WTC11 (cell line): ENCODE results near the gene ANO9. TPM values are rescaled to one million over a fixed set of nuclear protein-coding genes. Genes with fewer than 3 reads are reported as not detected.

Experiments used
- ATAC-seq: fragments of 200-7000 bp; cut with Tn5 transposase; 2 replicates; pipeline ENCODE4 v1.10.0; 2021; ENCODE audit warnings: mild to moderate bottlenecking, moderate library complexity
- CTCF ChIA-PET: fragments of 300-600 bp; sonication (Branson Sonifier 250); formaldehyde crosslinking; loops from one replicate; lab custom pipeline; 2021; ENCODE audit warnings: antibody characterized with exemption; lab: Charles Lee
- POLR2A ChIA-PET: fragments of 350-600 bp; sonication (Branson Sonifier 250); formaldehyde crosslinking; loops from one replicate; lab custom pipeline; 2021; ENCODE audit warnings: antibody characterized with exemption; lab: Charles Lee
- DNase-seq: peaks from one replicate; pipeline ENCODE4 v3.0.0; 2021; ENCODE audit warnings: low spot score
- H3K27ac Mint-ChIP-seq: 2 replicates; pipeline ENCODE4 v1.8.0; 2021; ENCODE audit warnings: mixed read lengths
- H3K27me3 Mint-ChIP-seq: 2 replicates; pipeline ENCODE4 v1.8.0; 2021; ENCODE audit warnings: low read depth, mild to moderate bottlenecking, moderate library complexity, mixed read lengths
- H3K36me3 Mint-ChIP-seq: 2 replicates; pipeline ENCODE4 v1.8.0; 2021; ENCODE audit warnings: mixed read lengths
- H3K4me1 Mint-ChIP-seq: 2 replicates; pipeline ENCODE4 v1.8.0; 2022; ENCODE audit warnings: mixed read lengths
- H3K4me3 Mint-ChIP-seq: 2 replicates; pipeline ENCODE4 v1.8.0; 2021; ENCODE audit warnings: mild to moderate bottlenecking, moderate library complexity, mixed read lengths
- H3K9me3 Mint-ChIP-seq: 2 replicates; pipeline ENCODE4 v1.8.0; 2021; ENCODE audit warnings: mixed read lengths
- ATF1 ChIP-seq: sonication (generic); formaldehyde crosslinking; IDR thresholded peaks from 2 replicates; pipeline ENCODE4 v1.8.1; 2023; ENCODE audit warnings: mild to moderate bottlenecking, moderate library complexity, missing genetic modification reagents
- CBFB ChIP-seq: sonication (generic); formaldehyde crosslinking; IDR thresholded peaks from 2 replicates; pipeline ENCODE4 v1.8.1; 2022; ENCODE audit warnings: mild to moderate bottlenecking, low read depth, missing genetic modification reagents
- CREM ChIP-seq: sonication (generic); formaldehyde crosslinking; IDR thresholded peaks from 2 replicates; pipeline ENCODE4 v1.8.1; 2022; ENCODE audit warnings: mild to moderate bottlenecking, missing genetic modification reagents, moderate library complexity
- ELF4 ChIP-seq: sonication (generic); formaldehyde crosslinking; IDR thresholded peaks from 2 replicates; pipeline ENCODE4 v1.8.1; 2022; ENCODE audit warnings: low read depth, mild to moderate bottlenecking, moderate library complexity, missing genetic modification reagents
- EMX1 ChIP-seq: fragments of 250-450 bp; sonication (Bioruptor Pico); IDR thresholded peaks from 2 replicates; pipeline ENCODE4 v1.8.0; 2021; ENCODE audit warnings: mild to moderate bottlenecking
- ETV6 ChIP-seq: sonication (generic); formaldehyde crosslinking; IDR thresholded peaks from 2 replicates; pipeline ENCODE4 v1.8.1; 2022; ENCODE audit warnings: mild to moderate bottlenecking, missing genetic modification reagents
- FOXJ3 ChIP-seq: sonication (generic); formaldehyde crosslinking; IDR thresholded peaks from 2 replicates; pipeline ENCODE4 v1.9.0; 2021; ENCODE audit warnings: missing genetic modification reagents, mild to moderate bottlenecking, borderline replicate concordance
- GABPB1 ChIP-seq: sonication (generic); formaldehyde crosslinking; IDR thresholded peaks from 2 replicates; pipeline ENCODE4 v1.8.1; 2023; ENCODE audit warnings: mild to moderate bottlenecking, missing genetic modification reagents
- HMGA2 ChIP-seq: fragments of 250-450 bp; sonication (Bioruptor Pico); IDR thresholded peaks from 2 replicates; pipeline ENCODE4 v1.4.0; 2021; ENCODE audit warnings: mild to moderate bottlenecking, moderate library complexity
- JAZF1 ChIP-seq: fragments of 250-450 bp; sonication (Bioruptor Pico); IDR thresholded peaks from 2 replicates; pipeline ENCODE4 v1.9.0; 2021; ENCODE audit warnings: moderate library complexity, mild to moderate bottlenecking, inconsistent platforms
- NFE2L1 ChIP-seq: sonication (generic); formaldehyde crosslinking; IDR thresholded peaks from 2 replicates; pipeline ENCODE4 v1.8.1; 2023; ENCODE audit warnings: missing genetic modification reagents
- NR2C2 ChIP-seq: sonication (generic); formaldehyde crosslinking; IDR thresholded peaks from 2 replicates; pipeline ENCODE4 v1.8.0; 2022; ENCODE audit warnings: mild to moderate bottlenecking, missing genetic modification reagents
- NR3C1 ChIP-seq: sonication (generic); formaldehyde crosslinking; conservative IDR thresholded peaks from 2 replicates; pipeline ENCODE4 v1.8.1; 2023; ENCODE audit warnings: low read depth, mild to moderate bottlenecking, missing genetic modification reagents
- RELA ChIP-seq: sonication (generic); formaldehyde crosslinking; IDR thresholded peaks from 2 replicates; pipeline ENCODE4 v1.8.1; 2022; ENCODE audit warnings: missing genetic modification reagents, mild to moderate bottlenecking, borderline replicate concordance
- RORB ChIP-seq: fragments of 250-450 bp; sonication (Bioruptor Pico); IDR thresholded peaks from 2 replicates; pipeline ENCODE4 v1.9.0; 2021; ENCODE audit warnings: mild to moderate bottlenecking
- TP53 ChIP-seq: sonication (generic); formaldehyde crosslinking; IDR thresholded peaks from 2 replicates; pipeline ENCODE4 v1.8.1; 2023; ENCODE audit warnings: mild to moderate bottlenecking, missing genetic modification reagents
- total RNA-seq: library from RNA; stranded (reverse); gene quantifications from 3 replicates; pipeline ENCODE4 v1.2.3, GENCODE V29; 2021
- TF ChIP-seq, protein P1 (sequence below): sonication (generic); formaldehyde crosslinking; IDR thresholded peaks from 2 replicates; pipeline ENCODE4 v1.8.1; 2022; ENCODE audit warnings: low read depth, missing genetic modification reagents, borderline replicate concordance
- TF ChIP-seq, protein P2 (sequence below): sonication (generic); formaldehyde crosslinking; IDR thresholded peaks from 2 replicates; pipeline ENCODE4 v1.8.1; 2023; ENCODE audit warnings: mild to moderate bottlenecking, moderate library complexity, missing genetic modification reagents
- TF ChIP-seq, protein P3 (sequence below): sonication (generic); formaldehyde crosslinking; IDR thresholded peaks from 2 replicates; pipeline ENCODE4 v1.8.1; 2023; ENCODE audit warnings: mild to moderate bottlenecking, missing genetic modification reagents
- TF ChIP-seq, protein P4 (sequence below): sonication (generic); formaldehyde crosslinking; IDR thresholded peaks from 2 replicates; pipeline ENCODE4 v1.8.0; 2022; ENCODE audit warnings: mild to moderate bottlenecking, missing genetic modification reagents
- TF ChIP-seq, protein P5 (sequence below): sonication (generic); formaldehyde crosslinking; IDR thresholded peaks from 2 replicates; pipeline ENCODE4 v1.8.1; 2023; ENCODE audit warnings: mild to moderate bottlenecking, missing genetic modification reagents, moderate library complexity

The ANO9 gene
- total RNA-seq, 1 experiment from 2014 or later = 13.2 TPM

DNA sequence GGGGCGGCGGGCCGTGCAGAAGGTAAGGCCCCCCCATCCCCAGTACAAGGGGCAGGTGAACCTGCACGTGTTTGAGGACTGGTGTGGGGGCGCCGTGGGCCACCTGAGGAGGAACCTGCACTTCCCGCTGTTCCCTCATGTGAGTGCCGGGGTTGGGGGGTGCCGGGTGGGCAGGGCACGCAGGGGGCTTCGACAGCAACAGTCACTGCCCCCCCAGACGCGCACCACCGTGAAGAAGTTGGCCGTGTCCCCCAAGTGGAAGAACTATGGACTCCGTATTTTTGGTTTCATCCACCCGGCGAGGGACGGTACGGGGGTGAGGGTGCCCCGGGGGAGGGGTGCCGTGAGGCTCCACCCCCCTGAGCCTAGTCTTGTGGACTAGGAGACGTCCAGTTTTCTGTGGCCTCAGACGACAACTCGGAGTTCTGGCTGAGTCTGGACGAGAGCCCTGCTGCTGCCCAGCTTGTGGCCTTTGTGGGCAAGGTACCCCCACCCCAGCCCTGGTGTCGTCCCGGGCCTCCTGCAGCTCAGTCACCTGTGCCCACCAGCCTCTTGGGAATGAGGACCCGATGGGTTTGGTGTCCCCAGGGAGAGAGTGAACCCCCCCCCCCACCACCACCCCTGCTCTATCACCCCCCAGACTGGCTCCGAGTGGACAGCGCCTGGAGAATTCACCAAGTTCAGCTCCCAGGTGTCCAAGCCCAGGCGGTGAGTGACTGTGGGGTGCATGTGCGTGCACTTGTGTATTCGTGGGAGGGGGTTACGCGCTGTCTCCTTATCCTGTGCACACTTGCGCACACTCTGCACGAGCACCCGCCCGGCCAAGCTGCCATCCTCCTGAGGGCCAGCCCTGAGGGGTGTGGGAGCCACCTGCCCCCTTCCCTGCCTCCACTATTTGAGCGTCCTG lies 68.7 kb downstream of the ANO9 start (continued):
- TF ChIP-seq, protein P1, sequence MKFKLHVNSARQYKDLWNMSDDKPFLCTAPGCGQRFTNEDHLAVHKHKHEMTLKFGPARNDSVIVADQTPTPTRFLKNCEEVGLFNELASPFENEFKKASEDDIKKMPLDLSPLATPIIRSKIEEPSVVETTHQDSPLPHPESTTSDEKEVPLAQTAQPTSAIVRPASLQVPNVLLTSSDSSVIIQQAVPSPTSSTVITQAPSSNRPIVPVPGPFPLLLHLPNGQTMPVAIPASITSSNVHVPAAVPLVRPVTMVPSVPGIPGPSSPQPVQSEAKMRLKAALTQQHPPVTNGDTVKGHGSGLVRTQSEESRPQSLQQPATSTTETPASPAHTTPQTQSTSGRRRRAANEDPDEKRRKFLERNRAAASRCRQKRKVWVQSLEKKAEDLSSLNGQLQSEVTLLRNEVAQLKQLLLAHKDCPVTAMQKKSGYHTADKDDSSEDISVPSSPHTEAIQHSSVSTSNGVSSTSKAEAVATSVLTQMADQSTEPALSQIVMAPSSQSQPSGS (CRISPR knock-in tag) = no peak
- TF ChIP-seq ELF4 (CRISPR knock-in tag) (no peak), NR2C2 (CRISPR knock-in tag) (no peak)
- TF ChIP-seq, protein P2, sequence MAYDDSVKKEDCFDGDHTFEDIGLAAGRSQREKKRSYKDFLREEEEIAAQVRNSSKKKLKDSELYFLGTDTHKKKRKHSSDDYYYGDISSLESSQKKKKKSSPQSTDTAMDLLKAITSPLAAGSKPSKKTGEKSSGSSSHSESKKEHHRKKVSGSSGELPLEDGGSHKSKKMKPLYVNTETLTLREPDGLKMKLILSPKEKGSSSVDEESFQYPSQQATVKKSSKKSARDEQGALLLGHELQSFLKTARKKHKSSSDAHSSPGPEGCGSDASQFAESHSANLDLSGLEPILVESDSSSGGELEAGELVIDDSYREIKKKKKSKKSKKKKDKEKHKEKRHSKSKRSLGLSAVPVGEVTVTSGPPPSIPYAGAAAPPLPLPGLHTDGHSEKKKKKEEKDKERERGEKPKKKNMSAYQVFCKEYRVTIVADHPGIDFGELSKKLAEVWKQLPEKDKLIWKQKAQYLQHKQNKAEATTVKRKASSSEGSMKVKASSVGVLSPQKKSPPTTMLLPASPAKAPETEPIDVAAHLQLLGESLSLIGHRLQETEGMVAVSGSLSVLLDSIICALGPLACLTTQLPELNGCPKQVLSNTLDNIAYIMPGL (CRISPR knock-in tag) = no peak
- TF ChIP-seq, all 79 proteins: peak for 0

DNA sequence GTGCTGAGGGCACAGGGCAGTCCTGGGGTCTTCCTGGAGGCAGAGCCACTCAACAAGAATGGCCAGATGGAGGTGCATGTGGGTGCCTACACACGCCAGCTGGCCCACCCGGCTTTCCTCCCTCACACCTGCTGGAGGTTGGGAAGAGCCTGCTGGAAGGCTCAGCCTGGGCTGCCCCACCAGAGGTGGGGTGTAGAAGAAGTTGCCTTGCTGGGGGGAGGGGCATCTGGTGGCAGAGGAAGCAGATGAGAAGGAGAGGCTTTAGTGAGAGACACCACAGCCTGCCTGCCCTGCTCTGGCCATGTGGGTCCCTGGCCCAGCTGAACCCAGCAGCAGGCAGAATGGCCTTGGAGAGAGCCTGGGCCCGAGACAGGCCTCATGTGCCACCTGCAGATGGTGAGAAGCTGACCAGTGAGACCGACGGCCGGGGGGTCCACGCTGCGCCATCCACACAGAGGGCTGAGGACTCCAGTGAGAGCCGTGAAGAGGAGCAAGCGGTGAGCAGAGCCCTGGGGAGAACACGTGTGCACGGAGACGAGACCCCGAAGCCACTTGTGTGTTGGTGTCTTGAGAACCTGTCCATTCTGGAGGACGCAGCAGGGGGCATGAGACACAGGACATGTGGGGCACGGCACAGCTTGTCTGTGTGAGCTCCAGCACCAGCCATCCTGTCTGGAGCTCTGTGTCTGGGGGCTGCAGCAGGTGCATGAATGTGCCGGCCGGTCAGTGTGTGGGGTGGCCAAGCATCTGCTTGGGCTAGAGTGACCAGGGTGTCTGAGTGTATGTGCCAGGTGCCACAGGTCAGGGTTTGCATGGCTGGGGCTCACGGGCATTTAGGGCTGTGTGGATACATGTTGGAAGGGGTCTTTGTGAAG lies 69.9 kb downstream of the ANO9 start:
- peaks cover 22% of the 10 kb centered on the region for H3K4me1 Mint-ChIP-seq
- ATAC-seq (no peak), DNase-seq (no peak)
- POLR2A ChIA-PET = no interaction called here
- CTCF ChIA-PET = interaction anchor here (2.3 kb wide), 1 partner anchor 18 kb away, joined by 9 read pairs; no protein-coding TSS in a partner anchor
- no peak overlapping the region for H3K4me3 Mint-ChIP-seq
- no peak for TF ChIP-seq NR3C1 (CRISPR knock-in tag)
- no peak for TF ChIP-seq CBFB (CRISPR knock-in tag)
- no peak for TF ChIP-seq NFE2L1
- no peak for TF ChIP-seq HMGA2 (CRISPR knock-in tag)
- no peak for TF ChIP-seq EMX1
- no peak for TF ChIP-seq ATF1
- TF ChIP-seq, protein P3, sequence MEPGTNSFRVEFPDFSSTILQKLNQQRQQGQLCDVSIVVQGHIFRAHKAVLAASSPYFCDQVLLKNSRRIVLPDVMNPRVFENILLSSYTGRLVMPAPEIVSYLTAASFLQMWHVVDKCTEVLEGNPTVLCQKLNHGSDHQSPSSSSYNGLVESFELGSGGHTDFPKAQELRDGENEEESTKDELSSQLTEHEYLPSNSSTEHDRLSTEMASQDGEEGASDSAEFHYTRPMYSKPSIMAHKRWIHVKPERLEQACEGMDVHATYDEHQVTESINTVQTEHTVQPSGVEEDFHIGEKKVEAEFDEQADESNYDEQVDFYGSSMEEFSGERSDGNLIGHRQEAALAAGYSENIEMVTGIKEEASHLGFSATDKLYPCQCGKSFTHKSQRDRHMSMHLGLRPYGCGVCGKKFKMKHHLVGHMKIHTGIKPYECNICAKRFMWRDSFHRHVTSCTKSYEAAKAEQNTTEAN (CRISPR knock-in tag) = no peak
- no peak for TF ChIP-seq ETV6 (CRISPR knock-in tag)
- TF ChIP-seq TP53 = no peak
- no peak for TF ChIP-seq FOXJ3 (CRISPR knock-in tag)
- TF ChIP-seq, protein P4, sequence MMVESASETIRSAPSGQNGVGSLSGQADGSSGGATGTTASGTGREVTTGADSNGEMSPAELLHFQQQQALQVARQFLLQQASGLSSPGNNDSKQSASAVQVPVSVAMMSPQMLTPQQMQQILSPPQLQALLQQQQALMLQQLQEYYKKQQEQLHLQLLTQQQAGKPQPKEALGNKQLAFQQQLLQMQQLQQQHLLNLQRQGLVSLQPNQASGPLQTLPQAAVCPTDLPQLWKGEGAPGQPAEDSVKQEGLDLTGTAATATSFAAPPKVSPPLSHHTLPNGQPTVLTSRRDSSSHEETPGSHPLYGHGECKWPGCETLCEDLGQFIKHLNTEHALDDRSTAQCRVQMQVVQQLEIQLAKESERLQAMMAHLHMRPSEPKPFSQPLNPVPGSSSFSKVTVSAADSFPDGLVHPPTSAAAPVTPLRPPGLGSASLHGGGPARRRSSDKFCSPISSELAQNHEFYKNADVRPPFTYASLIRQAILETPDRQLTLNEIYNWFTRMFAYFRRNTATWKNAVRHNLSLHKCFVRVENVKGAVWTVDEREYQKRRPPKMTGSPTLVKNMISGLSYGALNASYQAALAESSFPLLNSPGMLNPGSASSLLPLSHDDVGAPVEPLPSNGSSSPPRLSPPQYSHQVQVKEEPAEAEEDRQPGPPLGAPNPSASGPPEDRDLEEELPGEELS (CRISPR knock-in tag) = no peak
- no peak for TF ChIP-seq GABPB1 (CRISPR knock-in tag)
- no peak for TF ChIP-seq JAZF1 (CRISPR knock-in tag)
- TF ChIP-seq, protein P5, sequence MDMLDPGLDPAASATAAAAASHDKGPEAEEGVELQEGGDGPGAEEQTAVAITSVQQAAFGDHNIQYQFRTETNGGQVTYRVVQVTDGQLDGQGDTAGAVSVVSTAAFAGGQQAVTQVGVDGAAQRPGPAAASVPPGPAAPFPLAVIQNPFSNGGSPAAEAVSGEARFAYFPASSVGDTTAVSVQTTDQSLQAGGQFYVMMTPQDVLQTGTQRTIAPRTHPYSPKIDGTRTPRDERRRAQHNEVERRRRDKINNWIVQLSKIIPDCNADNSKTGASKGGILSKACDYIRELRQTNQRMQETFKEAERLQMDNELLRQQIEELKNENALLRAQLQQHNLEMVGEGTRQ (CRISPR knock-in tag) = no peak
- no peak for TF ChIP-seq RELA (CRISPR knock-in tag)
- TF ChIP-seq RORB (CRISPR knock-in tag) = no peak
- TF ChIP-seq CREM = no peak
- TF ChIP-seq, all 79 proteins: peak for 0
- peaks cover 19% of the 10 kb centered on the region for H3K36me3 Mint-ChIP-seq
- H3K27me3 Mint-ChIP-seq = peaks cover 8% of the 10 kb centered on the region
- H3K9me3 Mint-ChIP-seq = 0 out of 2 replicates have a peak, but pooled peaks cover 7% of the 10 kb centered on the region
- peak overlapping the region; percentile 91 for H3K27ac Mint-ChIP-seq
